GM23338 (cell line): Measurements from ENCODE around the gene SDC3. TPM values are rescaled to one million over a fixed set of nuclear protein-coding genes. Genes with fewer than 3 reads are reported as not detected.

Source experiments
- ATAC-seq: fragments of 200-7000 bp; cut with Tn5 transposase; 3 replicates; pipeline ENCODE4 v1.9.1; 2020
- DNase-seq: peaks from one replicate; pipeline ENCODE4 v3.0.0-alpha.2; 2015; ENCODE audit warnings: low spot score
- H2AFZ ChIP-seq: fragments of 200-600 bp; sonication (generic); 2 replicates; pipeline ENCODE4 v1.8.0; 2016; ENCODE audit warnings: antibody characterized with exemption, mild to moderate bottlenecking, moderate library complexity
- H3F3A ChIP-seq: fragments of 200-600 bp; sonication (generic); replicated peaks from 2 replicates; pipeline ENCODE4 v1.8.0; 2017; ENCODE audit warnings: antibody characterized with exemption, mixed run types, low read depth
- H3K27ac ChIP-seq: fragments of 200-600 bp; sonication (generic); 2 replicates; pipeline ENCODE4 v1.6.1; 2016; ENCODE audit warnings: low read depth
- H3K27me3 ChIP-seq: fragments of 200-600 bp; sonication (generic); 2 replicates; pipeline ENCODE4 v1.8.0; 2016; ENCODE audit warnings: mild to moderate bottlenecking, mixed run types, moderate library complexity; ENCODE audit not compliant: insufficient read depth
- H3K36me3 ChIP-seq: fragments of 200-600 bp; sonication (generic); 2 replicates; pipeline ENCODE4 v1.8.0; 2016; ENCODE audit warnings: mild to moderate bottlenecking; ENCODE audit not compliant: insufficient read depth
- H3K4me1 ChIP-seq: fragments of 200-600 bp; sonication (generic); 2 replicates; pipeline ENCODE4 v1.8.0; 2016; ENCODE audit warnings: mild to moderate bottlenecking, moderate library complexity; ENCODE audit not compliant: insufficient read depth
- H3K4me2 ChIP-seq: fragments of 200-600 bp; sonication (generic); 2 replicates; pipeline ENCODE4 v1.7.1; 2017; ENCODE audit warnings: mixed run types
- H3K4me3 ChIP-seq: fragments of 200-600 bp; sonication (generic); 2 replicates; pipeline ENCODE4 v1.6.1; 2016; ENCODE audit warnings: mixed run types
- H3K79me2 ChIP-seq: fragments of 200-600 bp; sonication (generic); replicated peaks from 2 replicates; pipeline ENCODE4 v1.8.0; 2017; ENCODE audit warnings: mild to moderate bottlenecking; ENCODE audit not compliant: insufficient read depth
- H3K9me2 ChIP-seq: fragments of 200-600 bp; sonication (generic); 2 replicates; pipeline ENCODE4 v1.8.0; 2017; ENCODE audit not compliant: insufficient read depth
- H4K20me1 ChIP-seq: fragments of 200-600 bp; sonication (generic); replicated peaks from 2 replicates; pipeline ENCODE4 v1.8.0; 2017; ENCODE audit warnings: mild to moderate bottlenecking; ENCODE audit not compliant: insufficient read depth
- H3K27ac Mint-ChIP-seq: 2 replicates; pipeline ENCODE4 v1.8.0; 2020; ENCODE audit warnings: inconsistent platforms, mild to moderate bottlenecking, moderate library complexity, mixed read lengths
- H3K27me3 Mint-ChIP-seq: 3 replicates; pipeline ENCODE4 v1.8.0; 2022; ENCODE audit warnings: low read depth, mild to moderate bottlenecking, moderate library complexity, mixed read lengths, inconsistent platforms; ENCODE audit not compliant: insufficient read depth, poor library complexity
- H3K36me3 Mint-ChIP-seq: 3 replicates; pipeline ENCODE4 v1.8.0; 2021; ENCODE audit warnings: low read depth, mild to moderate bottlenecking, inconsistent platforms, moderate library complexity, mixed read lengths
- H3K4me1 Mint-ChIP-seq: 3 replicates; pipeline ENCODE4 v1.8.0; 2020; ENCODE audit warnings: mild to moderate bottlenecking, inconsistent platforms, mixed read lengths
- H3K4me3 Mint-ChIP-seq: 3 replicates; pipeline ENCODE4 v1.8.0; 2021; ENCODE audit warnings: moderate library complexity, mild to moderate bottlenecking, inconsistent platforms, mixed read lengths
- H3K9me3 Mint-ChIP-seq: 3 replicates; pipeline ENCODE4 v1.8.0; 2020; ENCODE audit warnings: moderate library complexity, mild to moderate bottlenecking, inconsistent platforms, mixed read lengths
- CREB1 ChIP-seq: fragments of 250-450 bp; sonication (Bioruptor Pico); IDR thresholded peaks from 2 replicates; pipeline ENCODE4 v1.5.0; 2020; ENCODE audit warnings: low read depth, mild to moderate bottlenecking, moderate library complexity
- CTCF ChIP-seq, 2 experiments: fragments of 200-600 bp in 1 of 2; sonication (generic) in 1 of 2; conservative IDR thresholded peaks; 2 replicates each; pipeline versions ENCODE4 v1.5.1 to v1.6.1; 2016 to 2017; ENCODE audit warnings: antibody characterized with exemption in 2 of 2, low read depth in 2 of 2, mild to moderate bottlenecking in 2 of 2, moderate library complexity in 1 of 2
- EZH2 ChIP-seq: fragments of 200-600 bp; sonication (generic); IDR thresholded peaks from one replicate; pipeline ENCODE4 v1.8.0; 2017; ENCODE audit warnings: antibody characterized with exemption, mild to moderate bottlenecking, low read depth; ENCODE audit not compliant: unreplicated experiment
- JUNB ChIP-seq: IDR thresholded peaks from one replicate; pipeline ENCODE4 v1.6.1; 2016; ENCODE audit warnings: antibody characterized with exemption; ENCODE audit not compliant: unreplicated experiment
- NANOG ChIP-seq: IDR thresholded peaks from 2 replicates; pipeline ENCODE4 v1.6.1; 2016; ENCODE audit warnings: antibody characterized with exemption, borderline replicate concordance
- REST ChIP-seq: IDR thresholded peaks from one replicate; pipeline ENCODE4 v1.6.1; 2018; ENCODE audit warnings: antibody characterized with exemption; ENCODE audit not compliant: unreplicated experiment
- STAT1 ChIP-seq: IDR thresholded peaks from one replicate; pipeline ENCODE4 v1.6.1; 2016; ENCODE audit warnings: antibody characterized with exemption; ENCODE audit not compliant: unreplicated experiment
- ZNF114 ChIP-seq: fragments of 250-450 bp; sonication (Bioruptor Pico); IDR thresholded peaks from 2 replicates; pipeline ENCODE4 v1.5.0; 2020; ENCODE audit warnings: mild to moderate bottlenecking, moderate library complexity
- ZNF331 ChIP-seq: fragments of 250-450 bp; sonication (Bioruptor Pico); IDR thresholded peaks from 2 replicates; pipeline ENCODE4 v1.5.0; 2020; ENCODE audit warnings: low read depth, mild to moderate bottlenecking, moderate library complexity
- polyA plus RNA-seq: library from polyadenylated mRNA; unstranded; fragments of >200 nt; fragmentation: Nextera tagmentation; extraction: Ambion mirVana; gene quantifications from 2 replicates; pipeline ENCODE4 v1.2.1, GENCODE V29; 2016
- total RNA-seq: library from RNA; depleted of rRNA; stranded (reverse); fragments of >200 nt; shearing (Covaris generic); gene quantifications from 2 replicates; pipeline ENCODE4 v1.2.3, GENCODE V29; 2014

SDC3 gene
- total and polyA plus RNA-seq, 2 experiments from 2014 or later = 5.2 to 29.7 TPM

- peaks cover 19% of the 10 kb centered on the region for H3K27me3 Mint-ChIP-seq
- H3K9me3 Mint-ChIP-seq = no peaks in the 10 kb centered on the region
- Histone ChIP-seq H3K4me1 (peaks cover 9% of the 10 kb centered on the region), H3K9me2 (no peaks in the 10 kb centered on the region), H3K27ac (no peak overlapping the region; the same call in 1 of the 2 replicates), H3K4me2 (no peak overlapping the region), H3K4me3 (no peak overlapping the region), H3K79me2 (no peaks in the 10 kb centered on the region), H3K27me3 (no peaks in the 10 kb centered on the region), H2AFZ (no peak overlapping the region), H4K20me1 (peaks cover 14% of the 10 kb centered on the region), H3K36me3 (peaks cover 4% of the 10 kb centered on the region; the same call in 1 of the 2 replicates), H3F3A (peaks cover 27% of the 10 kb centered on the region)
- peaks cover 23% of the 10 kb centered on the region for H3K36me3 Mint-ChIP-seq
- no peak overlapping the region for H3K4me3 Mint-ChIP-seq
- TF ChIP-seq CTCF (conservative IDR thresholded peaks at IDR 0.05; ENCODE audit: low read depth in 2 of 2) (peak; percentile 83 to 91), EZH2 (no peak)
- ATAC-seq = peak; percentile 76
- H3K27ac Mint-ChIP-seq = no peak overlapping the region
- DNase-seq = peak; percentile 83
- peaks cover 7% of the 10 kb centered on the region for H3K4me1 Mint-ChIP-seq
These were observed 20.8 kb upstream of the SDC3 start for GRCh38 chr1:30929135-30929889.

- H3K27me3 Mint-ChIP-seq = peaks cover 17% of the 10 kb centered on the region
- no peaks in the 10 kb centered on the region for H3K79me2 ChIP-seq
- no peak for ATAC-seq
- no peaks in the 10 kb centered on the region for H3K36me3 ChIP-seq
- peaks cover 18% of the 10 kb centered on the region for H3K36me3 Mint-ChIP-seq
- DNase-seq = no peak
- no peak overlapping the region for H3K4me3 ChIP-seq
- peaks cover 9% of the 10 kb centered on the region for H3K4me1 ChIP-seq
- H3K9me2 ChIP-seq = no peaks in the 10 kb centered on the region
- no peak overlapping the region for H2AFZ ChIP-seq
- H3F3A ChIP-seq = peaks cover 23% of the 10 kb centered on the region
- no peak for TF ChIP-seq JUNB
- no peak for TF ChIP-seq STAT1
- no peak for TF ChIP-seq ZNF331 (CRISPR knock-in tag)
- TF ChIP-seq NANOG = no peak
- no peak for TF ChIP-seq CTCF (conservative IDR thresholded peaks at IDR 0.05; ENCODE audit: low read depth in 2 of 2)
- no peak for TF ChIP-seq ZNF114
- no peak for TF ChIP-seq EZH2
- no peak for TF ChIP-seq REST
- TF ChIP-seq CREB1 = no peak
- H3K4me3 Mint-ChIP-seq = no peak overlapping the region
- no peaks in the 10 kb centered on the region for H3K27me3 ChIP-seq
- peaks cover 7% of the 10 kb centered on the region for H3K4me1 Mint-ChIP-seq
- H3K9me3 Mint-ChIP-seq = no peaks in the 10 kb centered on the region
- no peak overlapping the region for H3K4me2 ChIP-seq
- H4K20me1 ChIP-seq = peaks cover 9% of the 10 kb centered on the region
- peak overlapping the region; percentile 42; the same call in 1 of the 2 replicates for H3K27ac Mint-ChIP-seq
- H3K27ac ChIP-seq = 0 out of 2 replicates have a peak overlapping the region, but pooled peaks have one; percentile 20
These were observed 20.2 kb upstream of the SDC3 start for GRCh38 chr1:30928789-30929134.
